Stimulated activated CD4-positive, alpha-beta T cell treated with anti-CD3 and anti-CD28 coated beads, Interleukin-12 subunit alpha, Interleukin-12 subunit beta, amount 100 ng/mL, for 4 hours (primary cell): ENCODE results near the gene SNAP23.
A peak's percentile ranks its signal among the peaks of the same experiment; 100 is the strongest.
"Not testable (repeated sequence)": the region's sequence is repeated elsewhere in the genome, so short reads cannot be mapped to it uniquely, and the experiment has no call there.

Experiments used
- DNase-seq: peaks from one replicate; pipeline ENCODE4 v3.0.0-alpha.2; 2020

Gene SNAP23

GRCh38 chr15:42498212-42499068 is 3.0 kb downstream of the SNAP23 start:
- no peak for DNase-seq

- DNase-seq: no peak
Measured at GRCh38 chr15:42499858-42500609, 4.6 kb downstream of the SNAP23 start.

- DNase-seq: no peak
Measured at GRCh38 chr15:42502477-42502876, 7.0 kb downstream of the SNAP23 start.

GRCh38 chr15:42503825-42504224 is 8.4 kb downstream of the SNAP23 start:
- DNase-seq: no peak

GRCh38 chr15:42504631-42505030 is 9.2 kb downstream of the SNAP23 start:
- DNase-seq: no peak

GRCh38 chr15:42507514-42507913 is 12.1 kb downstream of the SNAP23 start:
- DNase-seq: no peak

- no peak for DNase-seq
Measured at GRCh38 chr15:42508263-42508690, 12.8 kb downstream of the SNAP23 start.

- no peak for DNase-seq
Measured at GRCh38 chr15:42510258-42511006, 15.0 kb downstream of the SNAP23 start.

GRCh38 chr15:42511007-42511391 is 15.6 kb downstream of the SNAP23 start:
- DNase-seq: no peak

GRCh38 chr15:42523331-42523730 is 27.9 kb downstream of the SNAP23 start:
- no peak for DNase-seq

- no peak for DNase-seq
Measured at GRCh38 chr15:42528970-42529369, 33.5 kb downstream of the SNAP23 start.

- no peak for DNase-seq
Measured at GRCh38 chr15:42533246-42533645, 37.8 kb downstream of the SNAP23 start.

GRCh38 chr15:42544853-42545629 is 49.6 kb downstream of the SNAP23 start:
- no peak for DNase-seq

- no peak for DNase-seq
Measured at GRCh38 chr15:42547918-42548248, 52.4 kb downstream of the SNAP23 start.

- peak; percentile 89 for DNase-seq
Measured at GRCh38 chr15:42548249-42549031, 53.0 kb downstream of the SNAP23 start, which contains the start of the genes HAUS2 and LRRC57. Gene HAUS2 (plus strand): TSS chr15:42548838. CDS start chr15:42548873, 35 bp downstream. Gene LRRC57 (minus strand): TSS chr15:42548793. CDS start chr15:42548434, 359 bp downstream.

- DNase-seq: no peak
Measured at GRCh38 chr15:42549032-42549491, 53.6 kb downstream of the SNAP23 start.

GRCh38 chr15:42549741-42550392 is 54.4 kb downstream of the SNAP23 start:
- DNase-seq: no peak

- no peak for DNase-seq
Measured at GRCh38 chr15:42553554-42553953, 58.1 kb downstream of the SNAP23 start.

GRCh38 chr15:42556550-42557207 is 61.2 kb downstream of the SNAP23 start:
- not testable (repeated sequence) for DNase-seq

- DNase-seq: no peak
Measured at GRCh38 chr15:42558739-42559138, 63.3 kb downstream of the SNAP23 start.
